ENCODE data around the gene SHF.
"Not testable (repeated sequence)": the region's sequence is repeated elsewhere in the genome, so short reads cannot be mapped to it uniquely, and the experiment has no call there.

The SHF gene, protein sequence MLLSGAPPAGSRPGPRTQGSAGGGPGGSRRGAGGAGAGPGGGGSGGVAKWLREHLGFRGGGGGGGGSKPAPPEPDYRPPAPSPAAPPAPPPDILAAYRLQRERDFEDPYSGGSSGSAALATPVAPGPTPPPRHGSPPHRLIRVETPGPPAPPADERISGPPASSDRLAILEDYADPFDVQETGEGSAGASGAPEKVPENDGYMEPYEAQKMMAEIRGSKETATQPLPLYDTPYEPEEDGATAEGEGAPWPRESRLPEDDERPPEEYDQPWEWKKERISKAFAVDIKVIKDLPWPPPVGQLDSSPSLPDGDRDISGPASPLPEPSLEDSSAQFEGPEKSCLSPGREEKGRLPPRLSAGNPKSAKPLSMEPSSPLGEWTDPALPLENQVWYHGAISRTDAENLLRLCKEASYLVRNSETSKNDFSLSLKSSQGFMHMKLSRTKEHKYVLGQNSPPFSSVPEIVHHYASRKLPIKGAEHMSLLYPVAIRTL

GRCh38 chr15:45187894-45188830, at the start of gene SHF:
TSS of gene SHF (minus strand) at chr15:45187966. CDS start at chr15:45187951, 15 bp downstream.
- DNase-seq = no peak

GRCh38 chr15:45236806-45237205, 49.0 kb upstream of the SHF start:
- not testable (repeated sequence) for DNase-seq

DNA sequence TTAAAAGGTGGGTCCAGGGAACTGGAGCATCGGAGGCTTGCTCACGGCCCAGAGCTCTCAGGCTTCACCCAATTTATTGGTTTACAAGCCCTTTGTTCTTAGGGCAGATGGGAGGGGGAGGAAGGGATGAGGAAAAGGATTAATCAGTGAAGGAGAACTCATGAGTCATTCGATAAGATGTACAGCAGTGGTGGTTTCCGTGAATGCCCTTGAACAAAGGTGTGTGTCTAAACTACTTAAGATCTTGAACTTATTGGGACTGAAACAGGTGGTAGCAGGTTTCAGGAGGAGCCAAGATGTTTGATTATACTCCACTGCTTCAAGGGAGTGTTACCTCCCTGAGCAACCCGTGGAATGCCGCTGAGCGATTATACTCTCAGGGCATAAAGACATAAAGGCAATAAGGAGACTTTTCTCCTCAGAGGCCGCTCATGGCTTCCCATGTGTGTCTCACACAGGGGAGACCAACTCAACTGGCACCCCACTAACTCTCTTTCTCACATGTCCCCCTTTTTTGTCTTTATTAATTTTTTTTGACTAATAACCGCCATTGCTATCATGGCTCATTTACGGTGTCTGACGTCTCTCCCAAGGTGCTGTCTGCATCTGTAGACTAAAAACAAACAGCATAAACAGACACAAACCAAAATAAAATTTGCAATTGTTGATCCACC, 46.9 kb upstream of the SHF start:
- no peak for DNase-seq

GRCh38 chr15:45231864-45232562, 44.2 kb upstream of the SHF start:
- no peak for DNase-seq

GRCh38 chr15:45231132-45231531, 43.4 kb upstream of the SHF start:
- DNase-seq = no peak

- no peak for DNase-seq
These were observed 42.6 kb upstream of the SHF start for GRCh38 chr15:45230245-45230965.

- DNase-seq = no peak
These were observed 41.2 kb upstream of the SHF start for GRCh38 chr15:45228931-45229330.

GRCh38 chr15:45225506-45226273, 37.9 kb upstream of the SHF start:
- DNase-seq = no peak

DNA sequence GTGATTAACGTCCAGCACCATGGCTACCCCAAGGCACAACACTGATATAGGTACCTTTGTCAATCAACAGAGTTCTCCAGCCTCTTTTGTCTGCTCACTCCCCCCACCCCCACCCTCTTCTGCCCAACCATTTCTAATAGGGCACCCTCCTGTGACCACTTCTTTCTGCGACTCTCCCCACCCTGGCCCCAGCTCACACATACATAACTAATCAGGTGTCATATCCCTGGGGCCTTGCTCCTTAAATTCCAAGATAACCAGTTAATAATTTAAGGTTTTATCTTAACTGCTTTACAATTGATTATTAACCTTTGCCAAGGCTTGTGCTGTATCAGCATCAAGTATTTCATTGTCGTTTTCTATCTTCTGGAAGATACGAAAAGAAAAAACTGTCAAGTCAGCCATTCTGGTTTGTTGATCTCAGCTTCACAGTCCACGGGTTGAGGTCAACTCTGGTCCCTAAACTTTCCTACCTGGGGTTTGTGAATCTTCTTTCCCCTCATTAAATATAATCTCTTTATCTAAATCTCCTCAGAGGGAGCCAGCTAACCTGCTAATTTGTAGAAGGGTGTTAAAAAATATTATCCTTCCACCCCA, 37.0 kb upstream of the SHF start:
- no peak for DNase-seq

GRCh38 chr15:45221967-45222366, 34.2 kb upstream of the SHF start:
- no peak for DNase-seq

GRCh38 chr15:45221053-45221599, 33.4 kb upstream of the SHF start:
- no peak for DNase-seq

- no peak for DNase-seq
These were observed 24.7 kb upstream of the SHF start for GRCh38 chr15:45212493-45212892.

GRCh38 chr15:45205192-45205591, 17.4 kb upstream of the SHF start:
- DNase-seq = no peak

DNA sequence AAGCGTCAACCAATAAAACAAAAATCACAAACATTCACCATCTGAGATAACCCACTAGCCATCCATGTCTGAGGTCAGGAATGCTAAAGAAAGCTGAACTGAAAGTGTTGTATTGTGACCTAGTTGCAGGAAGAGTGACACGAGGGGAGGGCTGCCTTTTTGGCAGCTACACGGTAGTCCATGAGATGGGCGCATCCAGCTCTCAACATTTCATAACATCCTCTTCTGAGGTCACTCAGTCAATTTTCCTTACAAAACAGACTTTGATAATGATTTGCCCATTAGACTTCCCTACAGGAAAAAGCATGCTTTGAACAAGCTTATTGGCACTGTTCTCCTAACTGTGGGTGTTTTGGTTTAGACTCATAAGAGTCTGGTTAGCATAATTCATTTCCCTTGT, 15.4 kb upstream of the SHF start:
- no peak for DNase-seq

DNA sequence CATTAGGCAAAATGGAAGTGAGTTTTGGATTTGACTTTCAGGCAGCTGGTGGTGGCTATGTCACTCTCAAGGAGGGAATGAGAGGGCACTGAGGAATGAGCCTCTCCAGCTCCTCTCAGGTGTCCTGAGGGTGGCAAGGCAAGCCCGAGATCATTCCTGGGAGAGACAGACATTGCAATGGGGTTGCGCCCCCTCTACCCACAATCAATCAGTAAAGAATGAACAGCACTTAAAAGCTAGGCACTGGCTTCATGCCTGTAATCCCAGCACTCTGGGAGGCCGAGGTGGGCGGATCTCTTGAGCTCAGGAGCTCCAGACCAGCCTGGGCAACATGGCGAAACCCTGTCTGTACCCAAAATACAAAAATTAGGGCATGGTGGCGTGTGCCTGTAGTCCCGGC, 14.1 kb upstream of the SHF start:
- DNase-seq = no peak

- no peak for DNase-seq
These were observed 13.7 kb upstream of the SHF start for GRCh38 chr15:45201557-45201859.

GRCh38 chr15:45200799-45201556, 13.2 kb upstream of the SHF start:
- DNase-seq = peak; percentile 55

DNA sequence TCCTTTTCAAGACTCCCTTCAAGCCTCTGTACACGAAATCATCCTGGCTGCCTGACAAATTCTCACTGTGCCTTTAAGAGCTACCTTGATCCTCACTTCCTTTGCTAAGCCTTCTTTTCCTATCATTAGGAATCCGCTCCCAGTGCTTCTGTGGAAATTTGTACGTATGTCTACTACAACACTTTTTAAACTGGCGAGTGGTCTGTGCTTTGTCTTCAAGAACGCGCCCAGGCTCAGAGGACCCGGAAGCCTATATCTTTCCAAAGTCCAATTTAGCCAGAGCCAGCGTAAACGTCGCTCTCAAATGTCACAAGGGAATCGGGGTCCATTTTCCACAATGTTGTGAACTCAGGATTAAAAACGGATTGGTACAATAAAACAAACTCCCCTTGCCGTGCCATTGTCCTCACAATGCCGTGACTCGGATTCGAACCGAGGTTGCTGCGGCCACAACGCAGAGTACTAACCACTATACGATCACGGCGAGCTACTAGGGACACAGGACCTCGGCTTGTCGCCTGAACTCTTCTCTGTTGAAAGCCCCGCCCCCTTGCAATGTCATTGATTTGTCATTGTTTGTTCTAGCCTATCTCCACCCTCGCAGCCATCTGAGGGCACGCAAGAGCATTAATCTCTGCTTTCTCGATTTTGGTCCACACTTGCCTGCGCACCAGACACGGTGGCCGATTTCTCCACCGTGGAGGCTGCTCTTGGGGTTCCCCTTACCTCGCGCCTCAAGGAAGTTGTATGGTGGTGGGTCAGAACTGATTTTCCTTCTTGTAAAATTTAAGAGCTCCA, 12.4 kb upstream of the SHF start:
- peak; percentile 93 for DNase-seq

Data from KG1 (cell line).